ENCODE results near the gene CREB5.

DNA sequence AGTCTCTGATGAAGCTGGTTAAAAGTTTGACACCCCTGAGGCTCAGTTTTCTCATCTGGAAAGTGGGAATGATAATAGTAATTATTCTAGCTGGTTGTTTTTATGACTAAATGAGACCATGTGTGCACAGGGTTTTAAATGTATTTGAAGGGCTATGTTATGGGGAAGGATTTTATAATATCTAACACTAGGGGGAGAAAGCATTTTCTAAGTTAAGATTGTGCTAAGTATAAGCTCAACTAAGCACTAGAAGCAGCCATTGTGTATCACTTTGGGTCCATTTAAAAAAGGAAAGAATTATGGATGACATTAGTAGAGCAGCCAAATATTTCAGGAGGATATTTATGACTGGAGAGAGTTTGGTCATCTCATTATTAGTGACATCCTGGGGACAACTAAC is 49.5 kb upstream of the CREB5 start:
- TF ChIP-seq POLR2A (IDR thresholded peaks at IDR 0.05), result no peak
- TF ChIP-seq, protein P1, sequence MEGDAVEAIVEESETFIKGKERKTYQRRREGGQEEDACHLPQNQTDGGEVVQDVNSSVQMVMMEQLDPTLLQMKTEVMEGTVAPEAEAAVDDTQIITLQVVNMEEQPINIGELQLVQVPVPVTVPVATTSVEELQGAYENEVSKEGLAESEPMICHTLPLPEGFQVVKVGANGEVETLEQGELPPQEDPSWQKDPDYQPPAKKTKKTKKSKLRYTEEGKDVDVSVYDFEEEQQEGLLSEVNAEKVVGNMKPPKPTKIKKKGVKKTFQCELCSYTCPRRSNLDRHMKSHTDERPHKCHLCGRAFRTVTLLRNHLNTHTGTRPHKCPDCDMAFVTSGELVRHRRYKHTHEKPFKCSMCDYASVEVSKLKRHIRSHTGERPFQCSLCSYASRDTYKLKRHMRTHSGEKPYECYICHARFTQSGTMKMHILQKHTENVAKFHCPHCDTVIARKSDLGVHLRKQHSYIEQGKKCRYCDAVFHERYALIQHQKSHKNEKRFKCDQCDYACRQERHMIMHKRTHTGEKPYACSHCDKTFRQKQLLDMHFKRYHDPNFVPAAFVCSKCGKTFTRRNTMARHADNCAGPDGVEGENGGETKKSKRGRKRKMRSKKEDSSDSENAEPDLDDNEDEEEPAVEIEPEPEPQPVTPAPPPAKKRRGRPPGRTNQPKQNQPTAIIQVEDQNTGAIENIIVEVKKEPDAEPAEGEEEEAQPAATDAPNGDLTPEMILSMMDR (IDR thresholded peaks at IDR 0.05), result no peak
